GM20000 (cell line): Measurements from ENCODE around the gene TLCD2.

ENCODE experiments used
- DNase-seq: peaks from one replicate; pipeline ENCODE4 v3.0.0; 2012; ENCODE audit warnings: low spot score
- TF ChIP-seq, protein P1 (sequence below): IDR thresholded peaks from 2 replicates; pipeline ENCODE4 v1.5.1; 2012; ENCODE audit warnings: mild to moderate bottlenecking, control low read depth; ENCODE audit errors: extremely low read depth, missing control alignments

Gene TLCD2

DNA sequence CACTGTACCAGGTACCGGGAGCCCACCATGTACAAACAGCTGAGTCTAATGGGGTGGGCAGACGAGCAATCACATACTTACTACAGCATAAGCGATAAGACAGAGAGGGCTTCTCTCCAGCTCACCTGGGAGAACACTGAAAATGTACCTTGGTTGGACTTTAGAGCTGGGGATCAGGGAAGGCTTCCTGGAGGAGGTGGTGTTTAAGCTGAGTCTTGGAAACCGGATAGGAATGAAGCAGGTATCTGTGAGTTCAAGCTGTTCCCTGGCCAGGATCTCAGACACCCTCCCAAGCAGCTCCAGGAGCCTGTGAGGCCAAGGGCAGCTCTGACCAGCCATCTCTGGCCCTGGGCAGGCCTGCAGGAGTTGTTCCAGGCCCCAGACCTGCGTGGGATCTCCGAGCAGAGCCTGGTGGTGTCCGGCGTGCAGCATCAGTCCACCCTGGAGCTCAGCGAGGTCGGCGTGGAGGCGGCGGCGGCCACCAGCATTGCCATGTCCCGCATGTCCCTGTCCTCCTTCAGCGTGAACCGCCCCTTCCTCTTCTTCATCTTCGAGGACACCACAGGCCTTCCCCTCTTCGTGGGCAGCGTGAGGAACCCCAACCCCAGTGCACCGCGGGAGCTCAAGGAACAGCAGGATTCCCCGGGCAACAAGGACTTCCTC is 43.7 kb upstream of the TLCD2 start:
- DNase-seq: no peak
- TF ChIP-seq, protein P1, sequence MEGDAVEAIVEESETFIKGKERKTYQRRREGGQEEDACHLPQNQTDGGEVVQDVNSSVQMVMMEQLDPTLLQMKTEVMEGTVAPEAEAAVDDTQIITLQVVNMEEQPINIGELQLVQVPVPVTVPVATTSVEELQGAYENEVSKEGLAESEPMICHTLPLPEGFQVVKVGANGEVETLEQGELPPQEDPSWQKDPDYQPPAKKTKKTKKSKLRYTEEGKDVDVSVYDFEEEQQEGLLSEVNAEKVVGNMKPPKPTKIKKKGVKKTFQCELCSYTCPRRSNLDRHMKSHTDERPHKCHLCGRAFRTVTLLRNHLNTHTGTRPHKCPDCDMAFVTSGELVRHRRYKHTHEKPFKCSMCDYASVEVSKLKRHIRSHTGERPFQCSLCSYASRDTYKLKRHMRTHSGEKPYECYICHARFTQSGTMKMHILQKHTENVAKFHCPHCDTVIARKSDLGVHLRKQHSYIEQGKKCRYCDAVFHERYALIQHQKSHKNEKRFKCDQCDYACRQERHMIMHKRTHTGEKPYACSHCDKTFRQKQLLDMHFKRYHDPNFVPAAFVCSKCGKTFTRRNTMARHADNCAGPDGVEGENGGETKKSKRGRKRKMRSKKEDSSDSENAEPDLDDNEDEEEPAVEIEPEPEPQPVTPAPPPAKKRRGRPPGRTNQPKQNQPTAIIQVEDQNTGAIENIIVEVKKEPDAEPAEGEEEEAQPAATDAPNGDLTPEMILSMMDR: no peak

DNA sequence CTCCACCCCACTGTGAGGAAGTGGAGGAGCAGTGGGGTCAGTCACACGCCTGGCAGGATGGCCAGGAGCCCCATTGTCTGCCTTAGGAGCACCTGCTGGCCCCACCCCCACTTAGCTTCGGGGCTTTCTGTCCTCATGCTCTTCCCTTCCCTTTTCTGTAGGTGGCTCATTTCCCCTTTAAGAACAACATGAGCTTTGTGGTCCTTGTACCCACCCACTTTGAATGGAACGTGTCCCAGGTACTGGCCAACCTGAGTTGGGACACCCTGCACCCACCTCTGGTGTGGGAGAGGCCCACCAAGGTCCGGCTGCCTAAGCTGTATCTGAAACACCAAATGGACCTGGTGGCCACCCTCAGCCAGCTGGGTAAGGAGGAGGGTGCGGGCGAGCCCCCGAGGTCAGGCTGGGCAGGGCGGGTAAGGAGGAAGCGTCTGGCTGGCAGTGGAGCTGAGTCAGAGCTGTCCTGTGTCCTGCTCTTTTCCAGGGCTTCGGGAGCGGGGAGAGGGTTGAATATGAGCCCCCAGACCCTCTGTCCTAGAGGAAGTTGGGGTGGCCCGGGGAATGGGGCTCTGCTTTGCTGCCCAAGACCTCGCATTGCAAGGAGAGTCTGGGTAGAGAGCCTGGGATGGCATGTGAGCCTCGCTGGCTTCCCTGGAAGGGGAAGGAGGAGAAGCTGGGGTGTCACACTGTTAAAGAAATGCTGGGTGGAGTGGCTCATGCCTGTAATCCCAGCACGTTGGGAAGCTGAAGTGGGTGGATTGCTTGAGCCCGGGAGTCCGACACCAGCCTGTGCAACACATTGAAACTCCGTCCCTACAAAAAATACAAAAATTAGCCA is 42.5 kb upstream of the TLCD2 start:
- TF ChIP-seq, protein P1: no peak
- peak; percentile 63 for DNase-seq

DNA sequence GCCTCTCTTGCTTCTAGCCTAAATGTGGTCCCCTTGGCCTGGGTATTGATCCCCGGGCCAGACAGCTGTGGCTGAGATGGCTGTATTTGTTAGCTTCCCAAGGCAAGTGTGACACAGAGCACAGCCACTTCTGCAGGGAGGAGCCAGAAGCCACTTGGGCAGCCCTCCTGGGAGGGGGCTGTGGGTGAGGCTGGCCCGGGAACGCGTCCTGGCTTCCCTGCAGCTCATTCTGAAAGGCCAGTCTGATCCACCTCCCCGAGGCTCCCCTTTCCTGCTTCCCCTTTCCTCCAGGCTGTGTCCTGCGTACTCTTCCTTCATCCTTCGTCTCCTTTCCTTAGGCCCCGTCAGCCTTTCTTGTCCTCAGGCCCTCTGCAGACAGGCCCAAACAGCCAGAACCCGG is 40.5 kb upstream of the TLCD2 start:
- DNase-seq: no peak
- TF ChIP-seq, protein P1: no peak

DNA sequence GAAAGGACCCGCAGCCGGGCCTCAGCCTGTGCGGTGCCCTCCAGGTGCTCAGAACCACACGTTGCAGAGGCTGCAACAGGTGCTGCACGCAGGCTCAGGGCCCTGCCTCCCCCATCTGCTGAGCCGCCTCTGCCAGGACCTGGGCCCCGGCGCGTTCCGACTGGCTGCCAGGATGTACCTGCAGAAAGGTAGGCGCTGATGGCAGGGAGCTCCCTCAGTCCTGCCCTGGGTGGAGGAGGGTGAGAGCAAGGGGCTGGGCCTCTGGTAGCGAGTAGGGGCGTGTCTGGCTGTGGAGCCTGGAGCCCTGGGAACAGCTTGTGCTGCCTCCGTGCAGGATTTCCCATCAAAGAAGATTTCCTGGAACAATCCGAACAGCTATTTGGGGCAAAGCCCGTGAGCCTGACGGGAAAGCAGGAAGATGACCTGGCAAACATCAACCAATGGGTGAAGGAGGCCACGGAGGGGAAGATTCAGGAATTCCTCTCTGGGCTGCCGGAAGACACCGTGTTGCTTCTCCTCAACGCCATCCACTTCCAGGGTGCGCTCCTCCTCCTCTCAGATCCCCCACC is 36.9 kb upstream of the TLCD2 start:
- TF ChIP-seq, protein P1: no peak
- DNase-seq: no peak

DNA sequence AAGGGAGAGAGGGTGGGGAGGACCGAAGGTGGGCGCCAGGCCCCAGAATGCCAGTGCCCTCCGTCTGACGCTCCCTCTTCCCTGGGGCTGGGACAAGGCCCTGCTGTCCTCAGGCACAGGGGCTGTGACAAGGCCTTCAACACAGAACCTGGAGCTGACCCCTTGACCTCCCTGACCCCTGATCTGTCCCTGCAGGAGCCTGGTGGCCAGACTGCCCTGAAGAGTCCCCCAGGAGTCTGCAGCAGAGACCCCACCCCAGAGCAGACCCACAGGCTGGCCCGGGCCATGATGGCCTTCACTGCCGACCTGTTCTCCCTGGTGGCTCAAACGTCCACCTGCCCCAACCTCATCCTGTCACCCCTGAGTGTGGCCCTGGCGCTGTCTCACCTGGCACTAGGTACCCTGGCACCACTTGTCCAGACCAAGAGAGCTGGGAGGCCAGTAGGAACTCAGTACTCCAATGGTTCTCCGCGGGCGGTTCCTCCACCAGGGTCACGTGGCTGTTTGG is 35.4 kb upstream of the TLCD2 start:
- TF ChIP-seq, protein P1: no peak
- no peak for DNase-seq

DNA sequence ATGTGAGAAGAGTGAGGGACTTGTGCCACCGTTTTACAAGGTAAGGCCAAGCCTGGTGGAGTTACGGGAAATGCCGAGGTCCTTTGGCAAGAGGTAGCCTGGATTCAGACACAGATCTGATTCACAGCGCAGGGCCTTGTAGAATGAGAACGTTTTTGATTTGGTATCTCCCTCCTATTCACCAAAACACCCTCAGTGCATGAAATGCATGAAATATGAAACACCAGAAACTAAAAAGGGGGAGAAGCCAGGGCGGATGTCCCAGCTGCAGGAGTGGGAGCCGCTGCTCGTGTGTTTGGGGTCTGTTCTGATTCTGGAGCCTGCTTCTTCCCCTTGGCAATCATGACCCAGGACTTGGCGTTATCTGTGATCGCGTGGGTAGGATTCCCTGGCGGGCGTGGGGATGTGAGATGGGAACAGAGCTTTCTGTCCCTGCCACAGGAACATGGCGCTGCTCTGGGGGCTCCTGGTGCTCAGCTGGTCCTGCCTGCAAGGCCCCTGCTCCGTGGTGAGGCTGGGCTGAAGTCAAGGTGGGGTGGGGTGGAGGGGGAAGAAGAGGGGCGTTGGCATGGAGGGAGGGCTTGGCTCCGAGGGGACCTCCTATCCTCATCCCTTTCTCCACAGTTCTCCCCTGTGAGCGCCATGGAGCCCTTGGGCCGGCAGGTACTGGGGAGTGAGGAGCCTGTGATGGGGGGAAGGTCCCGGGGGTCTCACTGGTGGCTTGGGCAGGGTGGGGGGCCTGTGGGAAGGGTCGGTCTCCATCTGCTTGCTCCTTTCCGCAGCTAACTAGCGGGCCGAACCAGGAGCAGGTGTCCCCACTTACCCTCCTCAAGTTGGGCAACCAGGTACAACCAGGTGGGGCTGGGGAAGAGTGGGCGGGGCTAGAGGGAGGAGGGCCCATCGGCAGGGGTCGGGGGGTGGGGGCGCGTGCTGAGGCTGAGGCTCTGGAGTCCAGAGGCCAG is 34.7 kb upstream of the TLCD2 start:
- DNase-seq: no peak
- TF ChIP-seq, protein P1: no peak
